ENCODE data around the gene CDH22. TPM values are rescaled to one million over a fixed set of nuclear protein-coding genes. Genes with fewer than 3 reads are reported as not detected.

The CDH22 gene
- total and polyA plus RNA-seq, 9 of the 15 experiments (the other 6 are each of a cell fraction or from before 2014, with no cell fraction given): 0.07 to 0.08 TPM; not detected in 7

DNA sequence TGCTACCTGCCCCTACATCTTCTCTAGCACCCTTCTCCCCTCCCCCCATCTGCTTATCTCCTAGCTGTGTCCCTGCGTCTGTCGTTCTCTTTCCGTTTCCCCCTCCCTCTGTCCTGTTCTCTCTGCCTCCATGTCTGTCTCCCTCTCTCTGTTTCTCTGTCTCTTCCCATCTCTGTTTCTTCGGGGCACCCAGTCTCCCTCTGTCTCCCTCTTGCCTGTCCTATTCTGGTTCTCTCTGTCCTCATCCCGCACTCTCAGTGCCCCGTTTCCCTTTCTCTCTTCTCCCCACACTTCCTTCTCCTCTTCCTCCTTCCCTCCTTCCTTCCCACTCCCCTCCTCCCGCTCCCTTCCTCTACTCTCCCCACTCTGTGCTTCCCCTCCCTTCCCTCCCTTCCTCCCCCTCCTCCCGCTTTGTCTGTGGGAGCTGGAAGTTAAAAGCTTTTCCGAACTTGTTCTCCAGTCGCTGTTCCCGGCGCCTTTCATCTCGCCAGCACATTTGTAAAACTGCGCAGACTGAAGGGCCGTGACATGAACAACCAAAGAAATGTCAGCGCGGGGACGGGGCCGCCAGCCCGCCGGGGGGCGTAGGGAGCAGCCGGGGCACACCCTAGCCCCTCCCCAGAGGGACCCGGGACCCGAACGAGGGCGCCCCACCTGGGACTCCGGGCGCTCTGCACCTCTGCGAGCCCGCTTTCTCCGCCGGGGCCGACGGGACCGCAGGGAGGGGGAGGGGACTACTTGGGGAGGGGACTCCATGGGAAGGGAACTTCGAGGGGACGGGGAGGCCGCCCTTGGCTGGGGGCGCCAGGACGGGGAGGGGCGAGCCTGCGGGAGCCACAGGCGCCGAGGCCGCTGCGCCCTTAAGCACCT, 4.0 kb upstream of the CDH22 start (continued):
- TF ChIP-seq, protein P1, sequence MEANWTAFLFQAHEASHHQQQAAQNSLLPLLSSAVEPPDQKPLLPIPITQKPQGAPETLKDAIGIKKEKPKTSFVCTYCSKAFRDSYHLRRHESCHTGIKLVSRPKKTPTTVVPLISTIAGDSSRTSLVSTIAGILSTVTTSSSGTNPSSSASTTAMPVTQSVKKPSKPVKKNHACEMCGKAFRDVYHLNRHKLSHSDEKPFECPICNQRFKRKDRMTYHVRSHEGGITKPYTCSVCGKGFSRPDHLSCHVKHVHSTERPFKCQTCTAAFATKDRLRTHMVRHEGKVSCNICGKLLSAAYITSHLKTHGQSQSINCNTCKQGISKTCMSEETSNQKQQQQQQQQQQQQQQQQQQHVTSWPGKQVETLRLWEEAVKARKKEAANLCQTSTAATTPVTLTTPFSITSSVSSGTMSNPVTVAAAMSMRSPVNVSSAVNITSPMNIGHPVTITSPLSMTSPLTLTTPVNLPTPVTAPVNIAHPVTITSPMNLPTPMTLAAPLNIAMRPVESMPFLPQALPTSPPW (CRISPR knock-in tag; IDR thresholded peaks at IDR 0.05): 0 out of 2 replicates have a peak, but pooled peaks have one; percentile 34
- TF ChIP-seq ZNF224 (CRISPR knock-in tag; IDR thresholded peaks at IDR 0.05): no peak
- TF ChIP-seq HDAC1 (IDR thresholded peaks at IDR 0.05): peak in 1 of 2 experiments; percentile 41; a peak in 1 of 4 replicates
- TF ChIP-seq ZNF24 (IDR thresholded peaks at IDR 0.05): no peak
- TF ChIP-seq, protein P2, sequence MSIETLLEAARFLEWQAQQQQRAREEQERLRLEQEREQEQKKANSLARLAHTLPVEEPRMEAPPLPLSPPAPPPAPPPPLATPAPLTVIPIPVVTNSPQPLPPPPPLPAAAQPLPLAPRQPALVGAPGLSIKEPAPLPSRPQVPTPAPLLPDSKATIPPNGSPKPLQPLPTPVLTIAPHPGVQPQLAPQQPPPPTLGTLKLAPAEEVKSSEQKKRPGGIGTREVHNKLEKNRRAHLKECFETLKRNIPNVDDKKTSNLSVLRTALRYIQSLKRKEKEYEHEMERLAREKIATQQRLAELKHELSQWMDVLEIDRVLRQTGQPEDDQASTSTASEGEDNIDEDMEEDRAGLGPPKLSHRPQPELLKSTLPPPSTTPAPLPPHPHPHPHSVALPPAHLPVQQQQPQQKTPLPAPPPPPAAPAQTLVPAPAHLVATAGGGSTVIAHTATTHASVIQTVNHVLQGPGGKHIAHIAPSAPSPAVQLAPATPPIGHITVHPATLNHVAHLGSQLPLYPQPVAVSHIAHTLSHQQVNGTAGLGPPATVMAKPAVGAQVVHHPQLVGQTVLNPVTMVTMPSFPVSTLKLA (conservative IDR thresholded peaks at IDR 0.05): no peak
- TF ChIP-seq MIER1 (IDR thresholded peaks at IDR 0.05; ENCODE audit: low read depth): 0 out of 2 replicates have a peak, but pooled peaks have one; percentile 65
- TF ChIP-seq CXXC5 (CRISPR knock-in tag; IDR thresholded peaks at IDR 0.05): 0 out of 2 replicates have a peak, but pooled peaks have one; percentile 1
- TF ChIP-seq DDX20 (tag; IDR thresholded peaks at IDR 0.05; ENCODE audit: low read depth): no peak
- no peak for TF ChIP-seq MTA2 (IDR thresholded peaks at IDR 0.05; ENCODE audit: low read depth)
- no peak for TF ChIP-seq TEAD2 (tag; IDR thresholded peaks at IDR 0.05)
- no peak for TF ChIP-seq ARID2 (IDR thresholded peaks at IDR 0.05)
- no peak for TF ChIP-seq TGIF2 (CRISPR knock-in tag; IDR thresholded peaks at IDR 0.05)
- no peak for TF ChIP-seq SMAD2 (IDR thresholded peaks at IDR 0.05; ENCODE audit: low read depth, low read length)
- TF ChIP-seq ZNF239 (CRISPR knock-in tag; IDR thresholded peaks at IDR 0.05): no peak
- TF ChIP-seq BHLHE40 (IDR thresholded peaks at IDR 0.05; ENCODE audit: low read length): no peak
- TF ChIP-seq CEBPG (CRISPR knock-in tag; IDR thresholded peaks at IDR 0.05): no peak
- TF ChIP-seq CEBPG (tag; conservative IDR thresholded peaks at IDR 0.05 in 1 of 2, IDR thresholded peaks at IDR 0.05 in 1 of 2): no peak
- no peak for TF ChIP-seq ZNF445 (CRISPR knock-in tag; IDR thresholded peaks at IDR 0.05; ENCODE audit: low read depth)
- no peak for TF ChIP-seq SIN3A (IDR thresholded peaks at IDR 0.05; ENCODE audit: borderline replicate concordance in 2 of 2, control insufficient read depth in 1 of 2, low read depth in 2 of 2, low read length in 2 of 2)
- no peak for TF ChIP-seq RBM25 (IDR thresholded peaks at IDR 0.05; ENCODE audit: low read depth, low read length, severe bottlenecking)
- TF ChIP-seq, protein P3, sequence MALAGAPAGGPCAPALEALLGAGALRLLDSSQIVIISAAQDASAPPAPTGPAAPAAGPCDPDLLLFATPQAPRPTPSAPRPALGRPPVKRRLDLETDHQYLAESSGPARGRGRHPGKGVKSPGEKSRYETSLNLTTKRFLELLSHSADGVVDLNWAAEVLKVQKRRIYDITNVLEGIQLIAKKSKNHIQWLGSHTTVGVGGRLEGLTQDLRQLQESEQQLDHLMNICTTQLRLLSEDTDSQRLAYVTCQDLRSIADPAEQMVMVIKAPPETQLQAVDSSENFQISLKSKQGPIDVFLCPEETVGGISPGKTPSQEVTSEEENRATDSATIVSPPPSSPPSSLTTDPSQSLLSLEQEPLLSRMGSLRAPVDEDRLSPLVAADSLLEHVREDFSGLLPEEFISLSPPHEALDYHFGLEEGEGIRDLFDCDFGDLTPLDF (CRISPR knock-in tag; IDR thresholded peaks at IDR 0.05): no peak
- no peak for TF ChIP-seq CTBP1 (IDR thresholded peaks at IDR 0.05; ENCODE audit: borderline replicate concordance)
- TF ChIP-seq GATAD2B (IDR thresholded peaks at IDR 0.05; ENCODE audit: borderline replicate concordance): no peak
- no peak for TF ChIP-seq NFATC3 (IDR thresholded peaks at IDR 0.05)
- no peak for TF ChIP-seq JUNB (CRISPR knock-in tag; conservative IDR thresholded peaks at IDR 0.05)
- TF ChIP-seq BACH1 (tag; IDR thresholded peaks at IDR 0.05): no peak
